NT2/D1 (cell line): ENCODE results near the gene IFT172.

ENCODE experiments used
- SUZ12 ChIP-seq: IDR thresholded peaks from 2 replicates; pipeline ENCODE4 v1.6.1; 2011; ENCODE audit not compliant: insufficient read length, insufficient read depth; ENCODE audit errors: extremely low read depth
- YY1 ChIP-seq: IDR thresholded peaks from 2 replicates; pipeline ENCODE4 v1.6.1; 2011; ENCODE audit not compliant: insufficient read length, insufficient read depth
- ZNF274 ChIP-seq: IDR thresholded peaks from 2 replicates; pipeline ENCODE4 v1.6.1; 2011; ENCODE audit warnings: mild to moderate bottlenecking, low read depth, low read length

DNA sequence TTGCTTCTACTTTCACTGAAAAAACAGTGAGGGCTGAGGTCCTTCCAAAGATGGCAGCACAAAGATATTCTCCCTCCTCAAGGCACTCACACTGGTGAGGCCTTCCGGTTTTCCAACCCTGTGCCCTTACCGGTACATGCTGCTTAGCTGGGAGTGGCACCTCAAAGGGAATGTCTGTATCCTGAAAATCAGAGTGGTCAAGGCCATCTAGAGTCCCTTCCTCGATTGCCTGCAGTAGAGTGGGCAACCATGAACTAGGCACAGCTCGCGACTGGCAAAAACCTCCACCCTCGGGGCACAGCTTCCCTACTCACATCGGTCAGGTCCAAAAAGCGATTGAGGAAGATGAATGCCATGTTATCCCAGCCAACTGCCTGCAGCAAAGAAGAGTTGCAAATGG, 43.9 kb downstream of the IFT172 start:
- no peak for TF ChIP-seq SUZ12
- no peak for TF ChIP-seq YY1
- no peak for TF ChIP-seq ZNF274
